GM19395 (cell line): Measurements from ENCODE around the gene DCST1.

Source experiments
- ATAC-seq: cut with Tn5 transposase; IDR thresholded peaks from one replicate; pipeline ENCODE4 v1.9.1; 2021; ENCODE audit warnings: mild to moderate bottlenecking, moderate library complexity; ENCODE audit not compliant: unreplicated experiment

Gene DCST1

GRCh38 chr1:155070721-155071569 is 37.3 kb downstream of the DCST1 start:
- ATAC-seq, result peak; percentile 74

GRCh38 chr1:155071701-155072100 is 38.1 kb downstream of the DCST1 start:
- ATAC-seq, result no peak

- no peak for ATAC-seq
These were observed 39.1 kb downstream of the DCST1 start for GRCh38 chr1:155072531-155073289.

- no peak for ATAC-seq
These were observed 40.0 kb downstream of the DCST1 start for GRCh38 chr1:155073377-155074242.

GRCh38 chr1:155075535-155075934 is 41.9 kb downstream of the DCST1 start:
- ATAC-seq, result no peak

- ATAC-seq, result no peak
These were observed 42.7 kb downstream of the DCST1 start for GRCh38 chr1:155076371-155076770.

- no peak for ATAC-seq
These were observed 43.7 kb downstream of the DCST1 start for GRCh38 chr1:155077346-155077745.

- no peak for ATAC-seq
These were observed 44.3 kb downstream of the DCST1 start for GRCh38 chr1:155077758-155078445.

- no peak for ATAC-seq
These were observed 45.0 kb downstream of the DCST1 start, which contains the start of gene EFNA3 for GRCh38 chr1:155078469-155079209. TSS of gene EFNA3 (plus strand) at chr1:155078837. CDS start at chr1:155078942, 105 bp downstream.

- ATAC-seq, result no peak
These were observed 45.5 kb downstream of the DCST1 start for GRCh38 chr1:155079210-155079486.

GRCh38 chr1:155079487-155080311 is 46.1 kb downstream of the DCST1 start:
- no peak for ATAC-seq

GRCh38 chr1:155080312-155081228 is 46.9 kb downstream of the DCST1 start:
- no peak for ATAC-seq

GRCh38 chr1:155081472-155082300 is 48.1 kb downstream of the DCST1 start:
- ATAC-seq, result no peak

- no peak for ATAC-seq
These were observed 48.9 kb downstream of the DCST1 start for GRCh38 chr1:155082301-155083051.

GRCh38 chr1:155083052-155083541 is 49.5 kb downstream of the DCST1 start:
- no peak for ATAC-seq
